Activated T-cell treated with anti-CD3 and anti-CD28 coated beads for 24 hours (primary cell): ENCODE measurements around the gene IGFALS.

Experiments
- DNase-seq: peaks from one replicate; pipeline ENCODE4 v3.0.0-alpha.2; 2020; ENCODE audit warnings: low read depth

The IGFALS gene

GRCh38 chr16:1793578-1794220 is at the start of gene IGFALS:
TSS of gene IGFALS (minus strand) at chr16:1793705. CDS start at chr16:1793652, 53 bp downstream.
- DNase-seq, result no peak

- no peak for DNase-seq
These were observed 46.0 kb upstream of the IGFALS start for GRCh38 chr16:1839554-1839953.

- no peak for DNase-seq
These were observed 40.6 kb upstream of the IGFALS start for GRCh38 chr16:1834096-1834495.

- no peak for DNase-seq
These were observed 39.4 kb upstream of the IGFALS start for GRCh38 chr16:1832838-1833454.

- DNase-seq, result no peak
These were observed 37.9 kb upstream of the IGFALS start for GRCh38 chr16:1831186-1832075.

GRCh38 chr16:1830213-1830612 is 36.7 kb upstream of the IGFALS start:
- DNase-seq, result no peak

- no peak for DNase-seq
These were observed 35.3 kb upstream of the IGFALS start for GRCh38 chr16:1828645-1829410.

- peak; percentile 86 for DNase-seq
These were observed 33.4 kb upstream of the IGFALS start, which contains the start of the genes FAHD1 and HAGH for GRCh38 chr16:1826691-1827573. TSS of gene FAHD1 (plus strand) at chr16:1827206. CDS start at chr16:1827239, 33 bp downstream. TSS of gene HAGH (minus strand) at chr16:1826825. CDS start at chr16:1826787, 38 bp downstream.

GRCh38 chr16:1825864-1826690 is 32.6 kb upstream of the IGFALS start:
- DNase-seq, result peak; percentile 63

- DNase-seq, result no peak
These were observed 31.9 kb upstream of the IGFALS start for GRCh38 chr16:1825381-1825863.

- DNase-seq, result no peak
These were observed 30.3 kb upstream of the IGFALS start for GRCh38 chr16:1823821-1824220.

GRCh38 chr16:1822801-1823200 is 29.3 kb upstream of the IGFALS start:
- no peak for DNase-seq

- DNase-seq, result no peak
These were observed 28.5 kb upstream of the IGFALS start for GRCh38 chr16:1821861-1822611.

- no peak for DNase-seq
These were observed 27.4 kb upstream of the IGFALS start for GRCh38 chr16:1820946-1821290.

- DNase-seq, result no peak
These were observed 26.8 kb upstream of the IGFALS start for GRCh38 chr16:1820096-1820945.

GRCh38 chr16:1819611-1820010 is 26.1 kb upstream of the IGFALS start:
- no peak for DNase-seq

GRCh38 chr16:1818873-1819525 is 25.5 kb upstream of the IGFALS start:
- no peak for DNase-seq
